Suppressor macrophage treated with lipopolysaccharide for 1 hour (primary cell): ENCODE measurements around the gene ALOX15.
"Not testable (repeated sequence)": the region's sequence is repeated elsewhere in the genome, so short reads cannot be mapped to it uniquely, and the experiment has no call there.

Experiments used
- DNase-seq, 3 donors: peaks; one replicate each; pipeline ENCODE4 v3.0.0-alpha.2; 2020 to 2022

Gene ALOX15

DNA sequence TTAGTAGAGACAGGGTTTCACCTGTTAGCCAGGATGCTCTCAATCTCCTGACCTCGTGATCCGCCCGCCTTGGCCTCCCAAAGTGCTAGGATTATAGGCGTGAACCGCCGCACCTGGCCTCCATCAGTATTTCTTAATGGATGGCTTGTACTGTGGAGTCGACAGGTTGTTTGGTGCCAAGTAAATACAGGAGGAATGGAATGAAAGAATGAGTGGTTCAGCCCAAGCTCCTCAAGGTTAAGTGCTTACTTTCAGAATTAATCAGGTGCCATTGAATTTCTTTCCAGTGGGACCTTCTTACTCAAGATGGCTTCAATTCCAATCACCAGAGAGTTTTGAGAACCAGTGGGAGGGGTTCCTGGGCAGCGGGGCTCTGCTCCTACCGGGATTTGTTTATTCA lies 25.0 kb downstream of the ALOX15 start:
- DNase-seq = no peak

GRCh38 chr17:4610656-4611055 lies 30.8 kb downstream of the ALOX15 start:
- DNase-seq = no peak

- no peak for DNase-seq
Observed at GRCh38 chr17:4610162-4610561, 31.3 kb downstream of the ALOX15 start.

- no peak for DNase-seq
Observed at GRCh38 chr17:4609761-4610160, 31.7 kb downstream of the ALOX15 start.

GRCh38 chr17:4607773-4608187 lies 33.7 kb downstream of the ALOX15 start:
- DNase-seq = peak; percentile 89 to 92 (median 90)

GRCh38 chr17:4607261-4607741 lies 34.2 kb downstream of the ALOX15 start:
- DNase-seq = peak in 1 of 3 donors; percentile 17

DNA sequence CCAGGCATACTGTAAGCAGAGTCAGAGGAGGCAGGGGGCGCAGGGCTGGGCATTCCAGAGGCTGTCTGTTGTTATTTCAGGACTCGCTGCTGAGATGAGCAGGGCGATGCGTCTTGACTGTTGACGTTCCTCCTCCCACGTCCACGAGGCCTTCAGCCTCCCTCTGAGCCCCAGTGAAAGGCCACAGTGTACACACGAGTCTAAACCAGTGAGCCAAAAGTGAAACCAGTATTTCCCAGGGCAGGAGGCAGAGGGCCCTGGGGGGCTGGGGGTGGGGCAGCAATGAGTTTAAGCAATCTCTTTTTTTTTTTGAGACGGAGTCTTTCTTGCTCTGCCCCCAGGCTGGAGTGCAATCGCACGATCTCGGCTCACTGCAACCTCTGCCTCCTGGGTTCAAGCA lies 35.7 kb downstream of the ALOX15 start:
- peak; percentile 44 to 76 (median 63) for DNase-seq

- not testable (repeated sequence) for DNase-seq
Observed at GRCh38 chr17:4604736-4605135, 36.7 kb downstream of the ALOX15 start.

- no peak for DNase-seq
Observed at GRCh38 chr17:4604111-4604644, 37.3 kb downstream of the ALOX15 start.

GRCh38 chr17:4602041-4602440 lies 39.4 kb downstream of the ALOX15 start:
- DNase-seq = no peak

- DNase-seq = no peak
Observed at GRCh38 chr17:4601326-4601725, 40.2 kb downstream of the ALOX15 start.

DNA sequence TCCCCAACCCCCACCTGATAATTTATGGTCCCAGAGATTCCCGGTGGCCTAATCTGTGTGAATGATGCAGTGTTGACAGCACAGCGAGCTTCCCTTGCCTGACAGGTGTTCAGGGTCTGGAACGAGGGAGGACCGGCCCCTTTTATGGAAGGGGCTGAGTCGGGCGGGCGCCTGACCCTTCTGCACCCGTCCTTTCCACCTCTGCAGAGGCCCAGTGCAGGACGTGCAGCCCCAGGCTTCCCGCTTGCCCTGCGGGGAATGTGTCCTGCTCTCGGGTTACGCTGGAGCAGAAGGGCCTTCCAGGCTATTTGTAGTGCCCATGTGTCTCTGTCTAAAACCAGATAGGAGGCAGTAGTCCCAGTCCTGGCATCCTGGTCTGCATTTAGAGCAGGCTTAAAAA lies 40.9 kb downstream of the ALOX15 start:
- no peak for DNase-seq

DNA sequence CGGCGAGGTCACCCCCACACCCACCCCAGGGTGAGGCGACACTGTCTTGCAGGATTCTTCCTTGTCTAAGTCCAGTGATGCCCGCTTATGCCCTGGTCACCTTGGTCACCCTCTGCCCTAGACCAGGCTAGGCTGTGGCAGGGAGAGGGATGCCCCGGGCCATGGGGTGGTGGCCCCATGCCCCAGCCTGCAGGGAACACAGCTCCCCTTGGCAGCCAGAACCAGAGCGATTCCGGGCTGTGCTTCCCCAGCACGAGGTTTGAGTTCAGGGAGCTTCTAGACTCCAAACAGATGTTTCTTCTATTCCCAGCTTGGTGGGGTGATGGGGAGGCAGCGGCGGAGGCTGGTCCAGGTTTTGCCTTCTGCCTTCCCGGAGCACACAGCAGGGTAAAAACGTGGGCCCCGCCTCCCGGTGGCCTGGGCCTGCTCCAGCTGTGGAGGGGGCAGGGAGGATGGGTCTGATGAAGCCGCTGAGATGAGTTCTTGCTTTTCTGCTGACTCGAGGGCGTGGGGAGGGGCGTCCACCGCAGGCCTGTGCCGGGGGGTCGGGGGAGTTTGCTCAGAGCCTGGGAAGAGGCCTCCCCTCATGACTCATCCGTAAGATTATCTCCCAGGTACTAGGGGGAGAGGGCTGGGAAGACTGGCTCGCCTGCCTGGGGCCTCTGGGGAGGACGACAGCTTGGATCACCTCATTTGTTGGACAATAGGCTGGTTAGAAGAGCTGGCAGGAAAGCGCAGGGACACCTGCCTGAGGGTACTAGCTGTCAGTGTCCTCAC lies 41.8 kb downstream of the ALOX15 start:
- no peak for DNase-seq

DNA sequence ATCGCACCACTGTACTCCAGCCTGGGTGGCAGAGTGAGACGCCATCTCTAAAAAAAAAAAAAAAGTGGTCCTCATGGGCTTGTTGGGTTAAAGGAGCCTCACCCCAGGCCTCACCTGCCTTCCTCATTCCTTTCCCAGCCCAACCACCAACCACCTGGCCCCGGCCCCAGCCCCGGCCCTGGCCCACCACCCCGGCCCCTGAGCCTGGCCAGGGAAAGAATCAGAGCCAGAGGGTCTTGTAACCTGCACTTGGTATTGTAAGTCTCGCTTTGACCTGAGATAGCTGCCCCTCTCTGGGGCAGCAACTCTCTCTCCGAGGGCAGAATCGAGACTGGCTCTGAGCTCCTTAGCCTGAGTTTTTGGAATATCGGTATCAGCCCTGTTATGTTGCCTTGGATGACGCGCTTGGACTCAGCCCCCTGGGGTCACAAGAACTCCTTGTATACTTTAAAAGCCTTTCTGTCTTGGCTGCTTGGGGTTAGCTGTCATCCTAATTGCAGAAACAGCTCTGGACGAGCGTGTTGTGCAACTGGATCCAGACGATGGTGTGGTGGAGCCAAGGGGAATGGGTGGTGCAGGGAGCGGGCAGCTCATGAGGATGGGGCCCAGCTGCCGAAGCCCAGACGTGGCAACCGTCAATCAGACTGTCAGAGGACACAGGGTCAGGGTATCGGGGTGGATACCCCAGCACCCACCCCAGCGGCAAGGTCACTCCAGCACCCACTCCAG lies 42.5 kb downstream of the ALOX15 start:
- DNase-seq = no peak

- DNase-seq = no peak
Observed at GRCh38 chr17:4597975-4598374, 43.5 kb downstream of the ALOX15 start.

DNA sequence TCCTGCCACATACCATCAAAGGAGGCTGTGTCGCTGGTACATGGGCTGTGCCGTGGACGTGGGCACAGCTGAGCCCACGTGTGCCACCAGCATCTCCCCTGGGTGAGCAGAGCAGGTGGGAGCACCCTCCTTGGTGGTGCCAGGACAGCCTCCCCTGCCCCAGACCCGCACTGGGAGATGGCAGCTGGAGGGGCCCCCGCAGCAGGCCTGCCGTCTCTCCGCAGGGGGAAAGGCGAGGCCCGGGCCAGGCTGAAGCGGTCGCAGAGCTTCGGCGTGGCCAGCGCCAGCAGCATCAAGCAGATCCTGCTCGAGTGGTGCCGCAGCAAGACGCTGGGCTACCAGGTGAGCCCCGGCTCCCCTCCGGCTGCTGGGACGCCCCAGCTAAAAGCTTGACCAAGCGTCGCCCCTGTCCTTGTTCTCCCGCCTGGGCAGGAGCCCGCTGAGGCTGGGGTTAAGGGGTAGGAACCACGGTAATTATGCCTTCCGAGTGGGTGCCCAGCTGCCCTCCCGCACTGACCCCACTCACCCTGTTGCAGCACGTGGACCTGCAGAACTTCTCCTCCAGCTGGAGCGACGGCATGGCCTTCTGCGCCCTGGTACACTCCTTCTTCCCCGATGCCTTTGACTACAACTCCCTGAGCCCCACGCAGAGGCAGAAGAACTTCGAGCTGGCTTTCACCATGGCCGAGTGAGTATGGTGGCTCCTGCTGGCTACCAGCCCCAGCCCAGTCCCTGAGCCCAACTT lies 44.7 kb downstream of the ALOX15 start:
- no peak for DNase-seq

- not testable (repeated sequence) for DNase-seq
Observed at GRCh38 chr17:4595685-4596342, 45.7 kb downstream of the ALOX15 start.

- DNase-seq = peak; percentile 60 to 79 (median 61)
Observed at GRCh38 chr17:4594931-4595684, 46.4 kb downstream of the ALOX15 start.

- DNase-seq = no peak
Observed at GRCh38 chr17:4594406-4594805, 47.1 kb downstream of the ALOX15 start.

DNA sequence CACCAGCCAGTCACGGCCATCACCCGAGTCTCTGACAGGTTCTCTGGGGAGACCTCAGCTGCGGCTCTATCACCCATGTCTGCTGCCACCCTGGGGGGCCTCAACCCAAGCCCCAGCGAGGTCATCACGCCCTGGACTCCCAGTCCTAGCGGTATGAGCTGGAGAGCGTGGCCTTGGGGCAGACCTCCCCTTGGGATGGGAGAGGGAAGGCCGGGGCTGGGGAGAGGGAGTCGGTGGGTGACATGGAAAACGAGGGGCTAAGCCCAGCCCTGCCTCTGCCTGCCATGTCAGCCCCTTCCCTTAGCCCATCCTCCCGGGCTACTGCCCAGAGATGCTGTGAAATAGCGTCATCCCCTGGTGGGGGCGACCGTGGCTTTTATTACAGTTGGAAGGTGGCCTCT lies 48.5 kb downstream of the ALOX15 start:
- DNase-seq = no peak

DNA sequence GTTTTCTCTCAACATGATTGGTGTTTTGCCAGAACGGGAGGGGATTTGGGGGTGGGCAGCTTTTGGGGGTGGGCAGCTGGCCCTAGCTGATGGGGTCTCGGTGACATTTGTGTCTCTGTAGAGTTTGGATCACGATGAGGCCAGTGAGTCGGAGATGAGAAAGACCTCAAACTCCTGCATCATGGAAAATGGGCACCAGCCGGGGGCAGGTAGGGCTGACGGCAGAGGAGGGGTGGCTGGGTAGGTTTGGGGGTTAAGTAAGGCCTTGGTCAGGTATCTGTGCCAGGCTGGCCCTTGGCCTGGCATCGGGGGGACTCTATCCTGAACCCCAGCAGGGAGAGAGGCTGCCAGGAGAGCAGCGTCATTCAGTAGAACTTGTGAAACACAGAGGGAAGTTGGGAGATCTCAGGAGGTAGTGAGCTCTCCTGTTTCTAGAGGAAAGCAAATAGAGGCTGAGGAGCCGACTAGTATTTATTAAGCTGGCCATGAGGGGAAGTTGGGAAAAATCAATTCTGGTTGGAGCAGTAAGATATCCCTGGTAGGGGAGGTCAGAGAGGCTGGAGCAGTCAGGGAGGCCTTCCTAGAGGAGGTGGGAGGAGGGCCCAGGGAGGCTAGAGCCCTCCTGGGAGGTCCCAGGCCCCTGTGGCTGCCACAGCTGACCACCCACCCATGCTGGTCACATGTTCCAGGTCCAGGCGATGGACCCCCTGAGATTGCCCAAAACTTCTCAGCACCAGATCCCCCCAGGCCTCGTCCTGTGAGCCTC lies 49.1 kb downstream of the ALOX15 start:
- DNase-seq = no peak
